ENCODE measurements around the gene HOTAIR.

Gene HOTAIR

DNA sequence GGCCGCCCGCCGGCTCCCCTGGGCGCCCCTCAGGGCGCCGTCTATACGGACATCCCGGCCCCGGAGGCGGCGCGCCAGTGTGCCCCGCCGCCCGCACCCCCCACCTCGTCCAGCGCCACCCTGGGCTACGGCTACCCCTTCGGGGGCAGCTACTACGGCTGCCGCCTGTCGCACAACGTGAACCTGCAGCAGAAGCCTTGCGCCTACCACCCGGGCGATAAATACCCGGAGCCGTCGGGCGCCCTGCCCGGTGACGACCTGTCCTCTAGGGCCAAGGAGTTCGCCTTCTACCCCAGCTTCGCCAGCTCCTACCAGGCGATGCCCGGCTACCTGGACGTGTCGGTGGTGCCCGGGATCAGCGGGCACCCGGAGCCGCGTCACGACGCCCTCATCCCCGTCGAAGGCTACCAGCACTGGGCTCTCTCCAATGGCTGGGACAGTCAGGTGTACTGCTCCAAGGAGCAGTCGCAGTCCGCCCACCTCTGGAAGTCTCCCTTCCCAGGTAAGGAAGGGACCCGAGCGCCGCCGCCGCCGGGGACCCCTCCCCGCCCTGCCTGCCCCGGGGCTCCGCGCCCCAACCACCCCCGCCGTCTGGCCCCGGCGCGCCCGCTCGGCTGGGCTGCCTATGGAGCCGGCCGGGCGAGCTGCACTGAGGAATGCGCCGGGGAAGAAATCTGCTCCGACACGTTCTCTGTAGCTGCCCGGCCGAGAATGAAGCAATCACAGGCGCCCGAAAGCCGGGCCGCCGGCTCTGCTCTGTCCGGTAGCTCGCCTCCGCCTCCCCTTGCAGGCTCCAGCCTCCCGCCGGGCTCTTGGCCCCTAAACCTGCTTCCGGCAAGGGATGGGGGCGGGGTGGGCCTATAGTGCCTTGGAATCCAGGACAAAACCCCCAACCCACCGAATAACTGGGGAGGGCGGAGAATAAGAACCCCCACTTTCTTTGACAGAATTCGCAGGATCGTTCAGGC, 35.3 kb downstream of the HOTAIR start:
- no peak overlapping the region for H3K4me3 ChIP-seq (ENCODE audit: low read length)
- no peak for DNase-seq (ENCODE audit: low read depth, low spot score)

- peak; percentile 31 for DNase-seq (ENCODE audit: low read depth, low spot score)
- no peak within 1 kb of the TSS for H3K4me3 ChIP-seq (ENCODE audit: low read length)
Observed at GRCh38 chr12:53938326-53939140, 36.2 kb downstream of the HOTAIR start, which contains the start of gene HOXC13. HOXC13 (plus strand) TSS chr12:53938831; CDS start chr12:53938907, 76 bp downstream.

GRCh38 chr12:53937596-53938325, 37.0 kb downstream of the HOTAIR start:
- H3K4me3 ChIP-seq (ENCODE audit: low read length) = no peak overlapping the region
- DNase-seq (ENCODE audit: low read depth, low spot score) = no peak

DNA sequence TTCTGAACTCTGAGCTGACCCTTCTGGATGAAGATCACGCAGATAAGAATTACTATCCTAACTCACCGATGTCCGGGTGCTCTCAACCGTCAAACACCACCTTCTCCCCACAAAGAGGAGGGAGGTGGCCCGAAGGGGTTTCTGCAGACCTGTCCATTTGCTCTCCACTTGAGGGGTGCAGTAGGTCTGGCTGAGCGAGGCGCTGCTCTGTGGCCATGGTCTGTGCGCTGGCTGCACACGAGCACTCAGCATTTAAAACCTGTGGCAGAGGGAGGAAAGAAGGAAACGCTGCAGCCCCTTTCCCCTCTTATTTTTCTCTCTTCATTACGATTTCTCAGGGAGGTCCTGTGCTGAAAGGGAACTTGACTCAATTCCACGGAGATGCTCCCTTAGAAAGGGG, 37.7 kb downstream of the HOTAIR start:
- H3K4me3 ChIP-seq (ENCODE audit: low read length) = no peak overlapping the region
- DNase-seq (ENCODE audit: low read depth, low spot score) = no peak

- H3K4me3 ChIP-seq (ENCODE audit: low read length) = no peak overlapping the region
- DNase-seq (ENCODE audit: low read depth, low spot score) = no peak
Observed at GRCh38 chr12:53935383-53936341, 39.1 kb downstream of the HOTAIR start.

GRCh38 chr12:53932915-53933314, 41.8 kb downstream of the HOTAIR start:
- no peak overlapping the region for H3K4me3 ChIP-seq (ENCODE audit: low read length)
- no peak for DNase-seq (ENCODE audit: low read depth, low spot score)

- no peak overlapping the region for H3K4me3 ChIP-seq (ENCODE audit: low read length)
Observed at GRCh38 chr12:53931844-53932581, 42.7 kb downstream of the HOTAIR start.

DNA sequence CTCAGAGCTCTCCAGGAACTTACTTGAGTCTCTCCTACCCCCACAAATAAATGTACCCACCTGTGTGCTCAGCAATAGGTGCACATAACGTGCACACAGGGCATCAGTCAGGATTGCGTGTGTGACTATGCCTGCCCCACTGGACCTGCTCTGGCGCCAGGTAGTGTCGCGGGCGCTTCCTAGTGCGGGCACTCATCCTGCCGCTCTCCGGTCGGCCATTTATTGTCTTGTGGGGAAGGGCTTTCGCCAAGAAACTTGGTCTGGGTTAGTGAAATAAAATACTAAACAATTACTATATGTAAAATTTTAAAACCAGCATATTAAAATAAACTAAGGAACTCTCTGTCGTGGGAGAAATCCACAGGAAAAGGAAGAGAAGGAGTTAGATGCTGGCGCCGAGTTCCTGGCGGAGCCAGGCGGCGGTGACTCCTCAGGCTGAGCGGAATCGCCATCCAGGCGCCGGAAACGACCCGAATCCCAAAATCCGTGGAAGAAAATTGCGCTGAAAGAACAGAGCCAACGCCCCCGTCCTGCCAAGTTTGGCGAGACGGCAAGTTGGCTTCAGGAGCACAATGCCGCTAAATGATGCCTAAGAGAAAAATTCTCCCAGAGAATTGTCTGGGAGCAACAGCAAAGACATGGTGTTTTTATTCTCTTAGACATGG, 44.0 kb downstream of the HOTAIR start:
- H3K4me3 ChIP-seq (ENCODE audit: low read length) = no peak overlapping the region
- DNase-seq (ENCODE audit: low read depth, low spot score) = no peak

More at GRCh38 chr12:53931844-53932581, 42.7 kb downstream of the HOTAIR start:
- no peak for DNase-seq (ENCODE audit: low read depth, low spot score)

GRCh38 chr12:53929527-53929926, 45.2 kb downstream of the HOTAIR start:
- no peak overlapping the region for H3K4me3 ChIP-seq (ENCODE audit: low read length)
- DNase-seq (ENCODE audit: low read depth, low spot score) = no peak

DNA sequence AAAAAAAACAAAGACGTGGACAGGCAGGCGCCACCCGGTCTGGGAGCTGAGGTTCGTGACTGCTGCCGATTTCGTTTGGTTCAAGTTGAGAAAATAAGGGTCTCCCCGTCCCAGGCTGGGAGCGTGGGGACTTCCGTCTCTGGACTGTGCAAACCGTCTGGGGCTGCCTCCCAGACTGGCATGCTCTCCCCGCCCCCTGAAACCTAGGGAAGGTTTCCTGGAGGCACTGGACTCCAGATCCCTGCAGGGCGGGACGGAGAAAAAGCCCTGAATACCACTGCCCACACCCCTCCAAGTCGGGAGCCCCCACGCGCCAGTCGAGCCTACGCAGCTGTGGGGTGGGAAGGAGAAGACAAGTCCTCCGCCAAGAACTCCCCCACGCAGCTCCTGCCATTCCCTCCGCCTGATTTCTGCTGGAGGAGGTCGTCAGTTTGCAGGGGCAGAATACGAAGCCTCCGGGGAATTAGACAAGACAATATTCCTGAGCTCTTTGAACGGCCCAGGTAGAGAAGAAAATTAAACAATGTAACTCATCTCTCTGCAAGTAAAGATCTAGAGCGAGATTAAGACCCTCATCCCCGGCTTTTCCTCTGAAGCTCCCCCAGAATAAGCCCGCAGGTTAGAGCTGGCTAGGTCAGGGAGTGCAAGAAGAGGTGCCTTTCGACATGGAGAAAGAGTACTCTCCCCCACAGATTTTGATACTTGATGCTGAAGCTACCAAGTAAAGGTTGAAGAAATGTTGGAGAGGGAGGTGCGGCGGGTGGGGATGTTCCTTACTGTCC, 46.5 kb downstream of the HOTAIR start:
- H3K4me3 ChIP-seq (ENCODE audit: low read length) = no peak overlapping the region
- DNase-seq (ENCODE audit: low read depth, low spot score) = no peak

DNA sequence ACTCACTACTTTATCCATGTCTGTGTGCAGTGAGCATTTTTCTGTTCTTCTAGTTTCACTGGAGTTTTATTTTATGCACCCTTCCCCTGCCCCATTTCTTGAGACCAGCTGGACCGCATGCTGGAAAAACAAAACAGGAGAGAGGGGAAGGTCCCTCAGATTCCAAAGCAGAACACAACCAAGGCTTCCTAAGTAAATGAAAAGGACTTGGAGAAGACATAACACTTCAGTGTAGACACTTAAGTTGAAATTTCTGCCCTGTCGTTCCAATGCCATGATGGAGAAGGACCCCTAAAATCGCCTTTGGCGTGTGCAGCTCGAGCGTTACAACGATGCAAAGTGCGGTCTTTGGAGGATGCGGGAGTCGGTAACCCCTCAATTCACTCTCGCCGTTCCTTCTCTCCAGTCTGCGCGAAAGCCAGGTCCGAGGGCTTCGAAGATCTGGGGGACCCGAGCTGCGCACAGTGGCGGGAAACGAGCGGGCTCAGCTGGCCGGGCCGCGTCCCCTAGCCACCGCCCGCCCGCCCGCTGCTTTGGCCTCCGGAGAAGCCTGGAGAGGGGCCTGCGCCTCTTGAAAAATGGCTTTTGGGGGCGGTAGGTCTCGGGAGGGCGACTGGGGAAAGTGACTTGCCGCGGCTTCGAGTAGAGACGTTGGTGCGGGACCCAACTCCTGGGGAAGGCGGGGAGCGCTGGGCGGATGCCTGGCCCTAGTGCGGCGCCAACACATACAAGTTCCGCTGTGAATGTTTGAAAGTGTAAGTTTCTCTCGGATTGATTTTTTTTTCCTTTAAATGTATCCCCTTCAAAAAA, 47.3 kb downstream of the HOTAIR start:
- H3K4me3 ChIP-seq (ENCODE audit: low read length) = no peak overlapping the region
- no peak for DNase-seq (ENCODE audit: low read depth, low spot score)

GRCh38 chr12:53924521-53925405, 50.0 kb downstream of the HOTAIR start:
- DNase-seq (ENCODE audit: low read depth, low spot score) = no peak
- no peak overlapping the region for H3K4me3 ChIP-seq (ENCODE audit: low read length)

GRCh38 chr12:53916788-53917655, 57.7 kb downstream of the HOTAIR start:
- DNase-seq (ENCODE audit: low read depth, low spot score) = no peak
- H3K4me3 ChIP-seq (ENCODE audit: low read length) = no peak overlapping the region

All from Jurkat, Clone E6-1 (cell line).